Neutrophil (primary cell): Measurements from ENCODE around the gene EFNA3.

Experiments
- H3K27ac ChIP-seq: fragments of 200-600 bp; sonication (generic); 2 replicates; pipeline ENCODE4 v1.5.1; 2016; ENCODE audit warnings: mild to moderate bottlenecking, moderate library complexity
- H3K27me3 ChIP-seq: fragments of 200-600 bp; sonication (generic); 2 replicates; pipeline ENCODE4 v1.6.0; 2016; ENCODE audit warnings: mild to moderate bottlenecking
- H3K36me3 ChIP-seq: fragments of 200-600 bp; sonication (generic); 2 replicates; pipeline ENCODE4 v1.5.1; 2017
- H3K4me1 ChIP-seq, 2 experiments: fragments of 200-600 bp in 1 of 2; sonication (generic) in 1 of 2; 1 replicate in 1 of 2; 2 replicates in 1 of 2; pipeline versions ENCODE4 v1.5.1 to v1.6.1; 2013 to 2016; ENCODE audit warnings: low read depth in 1 of 2, low read length in 1 of 2, mild to moderate bottlenecking in 1 of 2, moderate library complexity in 1 of 2; ENCODE audit not compliant: control insufficient read depth in 1 of 2, insufficient read depth in 1 of 2
- H3K4me3 ChIP-seq, 2 experiments: fragments of 200-600 bp in 1 of 2; sonication (generic) in 1 of 2; 1 replicate in 1 of 2; 2 replicates in 1 of 2; pipeline ENCODE4 v1.5.1; 2013 to 2016; ENCODE audit warnings: low read depth in 1 of 2, low read length in 1 of 2, mild to moderate bottlenecking in 1 of 2, moderate library complexity in 1 of 2
- H3K9me3 ChIP-seq: fragments of 200-600 bp; sonication (generic); 2 replicates; pipeline ENCODE4 v1.5.1; 2016
- CTCF ChIP-seq: fragments of 200-600 bp; sonication (generic); IDR thresholded peaks from 2 replicates; pipeline ENCODE4 v1.5.1; 2016; ENCODE audit warnings: antibody characterized with exemption

The EFNA3 gene, protein sequence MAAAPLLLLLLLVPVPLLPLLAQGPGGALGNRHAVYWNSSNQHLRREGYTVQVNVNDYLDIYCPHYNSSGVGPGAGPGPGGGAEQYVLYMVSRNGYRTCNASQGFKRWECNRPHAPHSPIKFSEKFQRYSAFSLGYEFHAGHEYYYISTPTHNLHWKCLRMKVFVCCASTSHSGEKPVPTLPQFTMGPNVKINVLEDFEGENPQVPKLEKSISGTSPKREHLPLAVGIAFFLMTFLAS

DNA sequence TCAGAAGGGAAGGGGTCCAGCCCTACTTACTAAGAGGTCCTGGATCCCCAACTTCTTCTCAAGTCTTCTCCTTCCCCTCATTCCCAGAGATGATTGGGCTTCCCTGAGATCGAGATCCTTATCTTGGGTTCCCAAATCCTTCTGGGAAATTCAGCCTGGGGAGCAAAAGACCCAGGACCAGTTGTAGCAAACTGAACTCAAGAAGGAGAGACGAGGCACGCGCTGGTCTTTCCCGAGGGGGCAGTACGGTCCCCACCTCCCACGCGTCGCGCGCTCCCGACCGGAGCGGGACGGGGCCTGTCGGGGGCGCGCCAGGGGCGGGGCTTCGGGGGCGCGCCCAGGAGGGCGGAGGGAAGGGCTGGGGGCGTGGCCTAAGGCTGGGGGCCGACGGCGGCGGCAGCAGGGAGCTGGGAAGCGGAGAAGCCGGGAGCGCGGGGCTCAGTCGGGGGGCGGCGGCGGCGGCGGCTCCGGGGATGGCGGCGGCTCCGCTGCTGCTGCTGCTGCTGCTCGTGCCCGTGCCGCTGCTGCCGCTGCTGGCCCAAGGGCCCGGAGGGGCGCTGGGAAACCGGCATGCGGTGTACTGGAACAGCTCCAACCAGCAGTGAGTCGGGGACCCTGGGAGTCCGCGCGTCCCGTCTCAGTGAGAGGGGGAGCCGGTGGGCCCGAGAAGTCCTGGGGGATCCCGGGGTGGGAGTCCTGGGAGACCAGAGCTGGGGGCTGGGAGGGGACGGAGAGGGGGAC, at the start of gene EFNA3:
Gene EFNA3, plus strand, starts transcription at position 369 of the 741 bp plus-strand sequence. Its CDS starts 105 bp downstream, at position 474.
- peaks cover 33 to 45% of the 10 kb centered on the region in 2 experiments for H3K4me1 ChIP-seq
- H3K27me3 ChIP-seq: peaks cover 100% of the 10 kb centered on the region
- H3K36me3 ChIP-seq: no peaks in the 10 kb centered on the region
- H3K9me3 ChIP-seq: no peaks in the 10 kb centered on the region
- H3K27ac ChIP-seq: no peak within 1 kb of the TSS
- peak within 1 kb of the TSS in 1 of 2 experiments; percentile 56 for H3K4me3 ChIP-seq
- TF ChIP-seq CTCF: no peak

GRCh38 chr1:155029513-155030242, 49.0 kb upstream of the EFNA3 start:
- no peak for TF ChIP-seq CTCF
- H3K27me3 ChIP-seq: no peaks in the 10 kb centered on the region
- peaks cover 14 to 18% of the 10 kb centered on the region in 2 experiments for H3K4me1 ChIP-seq
- H3K27ac ChIP-seq: no peak overlapping the region
- no peak overlapping the region for H3K4me3 ChIP-seq
- H3K9me3 ChIP-seq: no peaks in the 10 kb centered on the region
- H3K36me3 ChIP-seq: no peaks in the 10 kb centered on the region

GRCh38 chr1:155030243-155030795, 48.3 kb upstream of the EFNA3 start:
- Histone ChIP-seq H3K36me3 (no peaks in the 10 kb centered on the region), H3K9me3 (no peaks in the 10 kb centered on the region), H3K4me1 (peaks cover 10 to 15% of the 10 kb centered on the region in 2 experiments), H3K4me3 (no peak overlapping the region), H3K27me3 (no peaks in the 10 kb centered on the region), H3K27ac (no peak overlapping the region)
- TF ChIP-seq CTCF: no peak

DNA sequence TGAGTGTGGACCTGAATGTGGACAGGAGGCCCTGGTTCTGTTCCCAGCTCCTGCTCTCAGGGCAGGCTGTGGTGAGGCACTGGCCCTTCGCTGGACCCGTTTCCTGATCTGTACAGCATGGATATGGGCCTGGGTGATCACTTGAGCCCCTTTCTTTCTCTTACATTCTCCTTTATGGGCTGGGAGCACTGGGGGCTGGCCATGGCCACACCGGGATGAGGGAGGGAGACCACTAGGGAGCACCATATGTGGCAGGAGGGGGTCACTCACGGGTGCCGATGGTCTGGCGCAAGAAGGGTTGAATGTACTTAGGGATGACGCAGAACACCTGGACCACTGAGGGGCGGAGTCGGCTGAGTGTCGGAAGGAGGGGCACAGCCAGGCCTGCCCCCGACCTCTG, 47.7 kb upstream of the EFNA3 start:
- Histone ChIP-seq H3K27ac (no peak overlapping the region), H3K4me3 (no peak overlapping the region), H3K4me1 (peaks cover 10 to 12% of the 10 kb centered on the region in 2 experiments), H3K9me3 (no peaks in the 10 kb centered on the region), H3K36me3 (no peaks in the 10 kb centered on the region), H3K27me3 (no peaks in the 10 kb centered on the region)
- no peak for TF ChIP-seq CTCF

DNA sequence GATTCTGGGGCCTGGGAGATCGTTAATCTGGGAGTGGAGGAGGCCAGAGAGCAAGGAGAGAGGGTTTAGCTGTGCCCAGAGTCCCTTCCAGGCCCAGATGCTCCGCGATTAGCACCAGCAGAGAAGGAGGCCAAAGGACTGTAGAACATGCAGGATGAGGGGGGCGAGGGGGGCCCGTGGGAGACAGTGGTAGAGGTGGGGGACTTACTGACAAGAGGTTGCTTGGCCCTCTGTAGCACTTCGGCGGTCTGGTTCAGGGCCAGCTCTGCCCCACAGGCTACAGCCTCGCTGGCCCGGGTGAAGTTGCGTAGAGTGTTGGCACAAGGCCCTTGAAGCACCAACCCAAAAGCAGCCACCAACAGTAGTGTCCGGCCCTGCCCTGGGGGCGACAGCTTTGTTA, 45.8 kb upstream of the EFNA3 start:
- H3K36me3 ChIP-seq: no peaks in the 10 kb centered on the region
- H3K27ac ChIP-seq: no peak overlapping the region
- no peak for TF ChIP-seq CTCF
- no peak overlapping the region for H3K4me3 ChIP-seq
- H3K9me3 ChIP-seq: no peaks in the 10 kb centered on the region
- peaks cover 23 to 24% of the 10 kb centered on the region in 2 experiments for H3K4me1 ChIP-seq
- H3K27me3 ChIP-seq: no peaks in the 10 kb centered on the region
